Mucosa of stomach (tissue), 1 donor: ENCODE measurements around the gene NKD1.

ENCODE experiments used
- H3K27me3 ChIP-seq: one replicate; pipeline ENCODE4 v1.7.0; 2013; ENCODE audit warnings: mild to moderate bottlenecking, low read length; ENCODE audit not compliant: control insufficient read depth, insufficient read depth
- H3K36me3 ChIP-seq: one replicate; pipeline ENCODE4 v1.7.0; 2013; ENCODE audit warnings: low read length; ENCODE audit not compliant: control insufficient read depth, insufficient read depth
- H3K4me1 ChIP-seq: one replicate; pipeline ENCODE4 v1.7.0; 2013; ENCODE audit warnings: mild to moderate bottlenecking, low read length; ENCODE audit not compliant: control insufficient read depth, insufficient read depth
- H3K4me3 ChIP-seq: one replicate; pipeline ENCODE4 v1.7.0; 2013; ENCODE audit warnings: low read length
- H3K9ac ChIP-seq: one replicate; pipeline ENCODE4 v1.7.0; 2013; ENCODE audit warnings: mild to moderate bottlenecking, low read length, moderate library complexity
- H3K9me3 ChIP-seq: one replicate; pipeline ENCODE4 v1.7.0; 2013; ENCODE audit warnings: mild to moderate bottlenecking, low read length, moderate library complexity; ENCODE audit not compliant: control insufficient read depth
- donor health status: Pancreatic carcinoma.

Gene NKD1

DNA sequence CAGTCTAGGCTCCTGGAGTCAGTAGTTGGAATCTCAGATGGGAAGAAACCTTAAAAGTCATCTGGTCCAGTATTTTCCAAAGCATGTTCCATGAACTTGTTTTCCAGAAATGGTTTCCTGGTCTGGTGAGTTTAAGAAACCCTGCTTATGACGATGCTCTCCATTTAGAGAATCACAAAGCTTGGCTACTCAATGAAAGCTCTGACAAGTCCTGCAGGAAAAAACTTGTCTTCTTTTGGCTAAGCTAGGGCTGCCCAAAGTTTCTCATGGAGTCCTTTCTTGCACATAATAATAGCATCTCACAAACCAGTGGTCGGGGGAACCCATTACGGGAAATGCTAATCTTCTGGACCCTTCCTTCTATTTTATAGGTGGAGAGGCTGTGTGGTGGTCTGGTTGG is 5.5 kb upstream of the NKD1 start:
- Histone ChIP-seq H3K9me3 (no peaks in the 10 kb centered on the region), H3K9ac (no peak overlapping the region), H3K4me3 (no peak overlapping the region), H3K4me1 (no peaks in the 10 kb centered on the region), H3K36me3 (no peaks in the 10 kb centered on the region), H3K27me3 (peaks cover 5% of the 10 kb centered on the region)

DNA sequence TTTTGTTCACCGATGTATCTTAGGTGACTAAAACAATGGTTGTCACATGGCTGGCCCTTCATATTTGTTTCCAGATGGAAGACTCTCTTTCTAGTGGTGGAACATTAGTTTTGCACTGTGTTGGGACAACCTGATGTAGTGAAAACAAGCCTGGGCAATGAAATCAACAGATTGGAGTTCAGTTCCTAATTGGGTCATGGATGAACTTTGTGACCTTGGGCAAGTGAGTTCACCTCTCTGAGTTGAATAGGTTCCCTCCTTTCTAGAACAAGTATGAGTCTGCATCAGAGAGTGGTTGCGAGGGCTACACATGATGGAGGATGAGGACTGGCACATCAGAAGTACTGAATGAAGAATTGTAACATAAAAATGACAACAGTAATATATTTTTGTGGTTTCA is 2.1 kb upstream of the NKD1 start:
- H3K9me3 ChIP-seq = no peaks in the 10 kb centered on the region
- H3K27me3 ChIP-seq = peaks cover 20% of the 10 kb centered on the region
- H3K9ac ChIP-seq = no peak overlapping the region
- no peaks in the 10 kb centered on the region for H3K36me3 ChIP-seq
- H3K4me1 ChIP-seq = no peaks in the 10 kb centered on the region
- no peak overlapping the region for H3K4me3 ChIP-seq

DNA sequence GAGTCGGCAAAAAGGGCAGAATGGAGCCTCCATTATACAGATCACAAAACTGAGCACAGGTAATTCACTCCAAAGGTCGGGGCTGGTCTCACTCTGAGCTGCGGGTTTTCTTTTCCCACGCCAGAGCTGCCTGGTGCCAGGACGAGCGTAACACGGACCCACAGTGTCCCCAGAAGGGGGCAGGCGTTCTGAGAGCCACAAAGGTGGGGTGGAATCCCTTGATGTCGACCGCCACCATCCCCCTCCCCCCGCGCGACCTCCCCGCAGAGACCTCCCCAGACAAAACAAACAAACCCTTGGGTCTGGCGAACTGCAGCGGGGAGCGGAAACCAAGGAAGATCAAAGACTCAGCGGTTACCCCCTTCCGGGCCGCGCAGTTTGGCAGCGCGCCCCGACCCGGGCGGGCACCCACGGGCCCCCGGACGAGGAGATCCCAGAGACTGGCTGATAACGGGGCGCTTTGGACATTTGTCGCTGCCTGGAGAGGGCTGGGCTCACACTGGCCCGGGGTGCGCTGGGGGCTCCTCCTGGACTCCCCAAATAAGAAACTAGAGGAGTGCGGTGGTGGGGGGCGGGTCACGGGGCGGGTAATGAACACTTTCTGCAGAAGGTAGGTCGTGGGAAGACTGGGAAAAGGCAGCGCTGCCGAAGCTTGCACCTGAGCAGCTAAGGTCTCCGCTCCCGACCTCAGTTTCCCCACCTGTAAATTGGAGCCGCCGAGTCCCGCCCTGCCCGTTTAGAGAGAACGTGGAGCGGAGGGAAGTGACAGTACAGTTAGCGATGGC is 664 bp upstream of the NKD1 start:
- Histone ChIP-seq H3K27me3 (peaks cover 20% of the 10 kb centered on the region), H3K9me3 (no peaks in the 10 kb centered on the region), H3K4me3 (no peak overlapping the region), H3K9ac (peak overlapping the region; percentile 22), H3K36me3 (no peaks in the 10 kb centered on the region), H3K4me1 (no peaks in the 10 kb centered on the region)

DNA sequence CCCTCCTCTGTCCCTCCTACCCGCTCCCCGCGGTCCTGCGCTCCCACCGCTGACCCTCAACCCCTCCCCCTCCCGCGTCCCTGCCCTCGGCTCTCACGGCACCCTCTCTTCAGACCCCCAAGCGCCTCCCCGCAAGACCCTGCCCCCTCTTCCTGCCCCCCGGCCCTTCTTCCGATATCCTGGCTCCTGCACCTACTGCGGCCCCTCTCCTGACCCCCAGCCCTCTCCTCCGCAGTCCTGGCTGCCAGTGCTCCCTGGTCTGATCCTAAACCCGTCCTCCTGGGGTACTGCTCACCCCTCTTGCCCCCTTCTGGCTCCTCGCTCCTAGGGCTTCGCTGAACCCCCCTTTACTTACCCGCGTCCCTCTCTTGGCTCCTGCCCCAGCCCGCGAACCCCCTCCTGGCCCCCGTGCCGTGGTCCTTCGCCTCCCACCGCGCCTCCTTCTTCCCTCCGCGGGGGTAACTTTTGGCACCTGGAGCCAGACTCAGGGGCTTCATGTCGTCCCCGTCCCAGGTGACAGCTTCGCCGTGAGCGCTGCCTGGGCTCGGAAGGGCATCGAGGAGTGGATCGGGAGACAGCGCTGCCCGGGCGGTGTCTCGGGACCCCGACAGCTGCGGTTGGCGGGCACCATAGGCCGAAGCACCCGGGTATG is 839 bp downstream of the NKD1 start:
- Histone ChIP-seq H3K9me3 (no peaks in the 10 kb centered on the region), H3K36me3 (no peaks in the 10 kb centered on the region), H3K9ac (no peak overlapping the region), H3K27me3 (peaks cover 20% of the 10 kb centered on the region), H3K4me3 (peak overlapping the region; percentile 4), H3K4me1 (no peaks in the 10 kb centered on the region)

DNA sequence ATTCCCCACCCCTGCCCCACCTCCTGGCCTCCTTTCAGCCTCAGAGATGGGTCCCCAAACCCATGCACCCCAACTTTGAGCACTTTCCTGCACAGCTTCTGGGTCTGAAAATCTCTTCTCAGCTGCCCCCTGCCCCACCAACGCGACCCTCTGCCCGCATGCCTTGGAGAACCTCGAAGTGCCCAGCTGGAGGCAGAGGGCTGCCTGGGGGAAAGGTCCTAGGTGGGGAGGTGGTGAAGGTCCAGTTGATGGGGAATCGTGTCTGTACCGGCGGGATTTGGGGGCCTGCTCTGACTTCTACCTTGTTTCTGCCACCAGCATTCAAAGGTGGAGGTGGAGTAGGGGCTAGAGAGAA is 1.3 kb downstream of the NKD1 start:
- Histone ChIP-seq H3K36me3 (no peaks in the 10 kb centered on the region), H3K4me3 (no peak overlapping the region), H3K9ac (no peak overlapping the region), H3K9me3 (no peaks in the 10 kb centered on the region), H3K4me1 (no peaks in the 10 kb centered on the region), H3K27me3 (peaks cover 20% of the 10 kb centered on the region)

DNA sequence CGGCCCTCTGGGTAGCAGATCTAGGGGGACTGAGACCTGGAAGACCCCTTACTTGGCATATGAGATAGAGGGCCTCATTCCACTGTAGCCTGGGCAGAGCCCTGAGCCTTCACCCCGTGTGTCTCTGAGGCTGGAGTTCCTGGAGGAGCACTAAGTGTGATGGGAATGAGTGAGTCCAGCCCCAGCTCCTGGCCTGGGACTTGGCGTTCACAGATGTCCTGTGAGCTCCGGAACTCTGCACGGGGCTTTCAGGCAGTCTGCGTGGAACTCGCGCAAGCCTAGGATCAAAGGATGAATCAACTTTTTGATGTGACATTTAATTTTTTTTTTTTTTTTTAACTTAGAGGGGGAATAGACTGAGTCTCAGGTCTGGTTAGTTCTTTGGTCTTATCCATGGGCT is 1.8 kb downstream of the NKD1 start:
- Histone ChIP-seq H3K9ac (no peak overlapping the region), H3K9me3 (no peaks in the 10 kb centered on the region), H3K27me3 (peaks cover 20% of the 10 kb centered on the region), H3K4me3 (no peak overlapping the region), H3K36me3 (no peaks in the 10 kb centered on the region), H3K4me1 (no peaks in the 10 kb centered on the region)

DNA sequence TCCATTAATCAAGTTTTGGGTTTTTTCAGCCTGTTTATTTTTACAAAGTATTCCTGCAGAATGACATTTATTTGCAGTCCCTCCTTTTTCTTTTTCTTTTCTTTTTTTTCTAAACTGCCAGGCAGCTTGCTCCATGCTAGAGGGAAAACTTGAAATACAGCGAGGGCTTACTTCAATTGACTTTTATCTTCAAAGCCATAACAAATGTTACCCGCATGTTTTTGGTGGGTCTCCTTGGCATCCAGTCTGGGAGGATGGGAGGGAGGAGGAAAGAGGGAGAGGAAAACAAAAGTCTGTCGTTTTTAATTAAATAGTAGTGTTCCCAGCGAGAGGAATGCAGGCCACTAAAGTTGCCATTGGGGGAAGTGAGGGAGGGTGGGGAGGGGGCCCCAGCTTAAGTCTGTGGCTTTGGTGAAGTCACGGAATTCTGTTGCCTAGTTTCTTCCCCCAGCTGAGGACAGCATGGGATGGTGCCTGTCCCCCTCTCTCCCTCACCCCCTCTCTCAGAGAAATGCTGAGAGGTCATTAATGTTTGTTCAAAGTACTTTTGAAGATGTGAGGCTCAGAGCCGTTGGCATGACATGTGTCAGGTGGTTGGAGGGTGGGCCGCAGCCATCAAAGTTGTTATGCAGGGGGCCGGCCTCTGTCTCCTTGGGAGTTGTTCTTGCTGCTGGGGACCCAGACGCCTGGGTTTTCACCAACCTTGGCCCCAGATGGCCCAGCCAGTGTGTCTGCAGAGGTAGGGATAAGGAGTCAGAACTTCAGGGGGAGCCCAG is 2.9 kb downstream of the NKD1 start:
- Histone ChIP-seq H3K27me3 (peaks cover 20% of the 10 kb centered on the region), H3K9ac (no peak overlapping the region), H3K36me3 (no peaks in the 10 kb centered on the region), H3K4me1 (no peaks in the 10 kb centered on the region), H3K9me3 (no peaks in the 10 kb centered on the region), H3K4me3 (no peak overlapping the region)

DNA sequence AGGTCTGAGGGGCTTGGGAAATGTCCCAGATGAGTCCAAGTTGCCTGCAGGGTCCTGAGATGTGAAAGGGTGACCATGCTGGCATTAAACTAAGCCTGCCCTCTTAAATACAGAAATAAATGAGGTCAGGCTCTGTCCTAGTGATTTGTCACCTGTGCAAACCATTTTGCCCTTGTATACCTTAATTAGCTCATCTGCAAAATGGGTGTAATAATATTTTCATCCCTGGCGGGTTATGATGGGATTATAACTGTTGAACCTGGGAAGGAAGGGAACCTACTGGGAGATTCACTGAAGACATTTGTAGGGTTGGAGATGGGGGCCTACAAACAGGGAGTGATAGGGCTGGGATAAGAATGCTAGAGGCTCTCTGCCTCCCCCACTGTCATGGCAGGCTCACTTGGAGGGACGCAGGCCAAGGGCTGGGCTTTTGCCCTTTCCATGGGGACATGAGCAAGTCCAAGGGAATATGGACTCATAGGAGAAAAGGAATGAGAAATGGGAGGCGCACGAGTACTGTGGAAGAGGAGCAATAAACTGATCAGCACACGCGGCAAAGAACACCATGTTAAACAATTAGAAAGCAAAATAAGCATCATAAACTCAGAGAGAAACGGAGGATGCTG is 4.4 kb downstream of the NKD1 start:
- Histone ChIP-seq H3K4me3 (no peak overlapping the region), H3K9me3 (no peaks in the 10 kb centered on the region), H3K4me1 (no peaks in the 10 kb centered on the region), H3K27me3 (peaks cover 16% of the 10 kb centered on the region), H3K36me3 (no peaks in the 10 kb centered on the region), H3K9ac (no peak overlapping the region)

DNA sequence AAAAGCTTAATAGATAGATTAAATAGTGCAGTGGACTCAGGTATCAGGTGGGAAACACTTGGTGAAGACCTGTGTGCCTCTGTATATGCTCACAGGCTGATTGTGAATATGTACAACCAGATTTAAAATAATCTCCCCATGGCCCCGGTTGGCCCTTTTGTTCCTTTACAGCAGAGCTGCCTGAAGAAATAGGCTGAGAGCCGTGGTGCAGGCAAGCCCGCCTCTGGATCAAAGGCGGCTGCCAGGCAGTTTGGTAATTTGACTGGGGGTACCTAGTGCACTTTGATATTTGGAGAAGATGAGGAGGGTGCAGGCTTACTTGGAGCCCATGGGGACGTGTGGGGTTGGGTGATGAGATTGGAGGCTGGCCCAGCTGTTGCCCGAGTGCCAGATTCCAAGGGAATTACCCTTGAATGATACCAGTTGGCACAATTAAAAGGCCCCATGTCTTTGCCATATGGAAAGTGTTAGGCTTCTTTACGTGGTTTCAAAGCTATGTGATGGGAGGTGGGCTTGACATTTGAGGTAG is 5.0 kb downstream of the NKD1 start:
- Histone ChIP-seq H3K4me1 (no peaks in the 10 kb centered on the region), H3K9me3 (no peaks in the 10 kb centered on the region)

DNA sequence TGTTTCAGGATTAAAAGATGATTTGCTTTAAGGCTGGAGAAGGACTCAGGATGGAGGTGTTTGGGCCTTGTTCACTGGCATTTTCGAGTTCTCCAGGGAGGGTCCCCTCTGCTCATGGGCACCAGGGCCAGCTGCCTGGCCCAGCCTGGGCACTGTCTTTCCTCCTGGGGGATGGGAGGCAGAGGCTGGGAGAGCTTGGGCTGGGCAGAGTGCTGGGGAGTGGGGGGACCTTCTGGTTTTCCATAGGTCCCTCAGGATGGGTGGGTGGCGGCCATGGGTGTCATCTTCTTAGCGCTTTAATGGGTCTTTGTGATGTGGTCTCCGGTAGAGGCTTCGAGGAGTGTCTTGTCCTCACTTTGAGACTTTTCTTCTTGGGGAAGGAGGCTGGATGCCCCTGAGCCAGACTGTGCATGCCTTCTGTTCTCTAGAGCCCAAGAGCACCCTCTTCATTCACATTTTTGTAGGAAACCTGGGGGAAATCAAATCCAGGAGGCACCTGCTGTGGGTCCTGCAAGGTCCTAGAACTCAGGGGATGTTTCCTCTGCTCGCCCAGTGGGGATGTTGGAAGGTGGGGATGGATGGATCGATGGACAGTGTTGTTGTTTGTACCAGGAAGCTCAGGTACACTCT is 5.7 kb downstream of the NKD1 start:
- peaks cover 12% of the 10 kb centered on the region for H3K27me3 ChIP-seq
- no peak overlapping the region for H3K4me3 ChIP-seq
- H3K9me3 ChIP-seq = no peaks in the 10 kb centered on the region
- no peaks in the 10 kb centered on the region for H3K4me1 ChIP-seq
- H3K36me3 ChIP-seq = no peaks in the 10 kb centered on the region
- no peak overlapping the region for H3K9ac ChIP-seq

More for the DNA sequence above, 5.0 kb downstream of the NKD1 start:
- Histone ChIP-seq H3K9ac (no peak overlapping the region), H3K36me3 (no peaks in the 10 kb centered on the region), H3K27me3 (peaks cover 15% of the 10 kb centered on the region), H3K4me3 (no peak overlapping the region)

DNA sequence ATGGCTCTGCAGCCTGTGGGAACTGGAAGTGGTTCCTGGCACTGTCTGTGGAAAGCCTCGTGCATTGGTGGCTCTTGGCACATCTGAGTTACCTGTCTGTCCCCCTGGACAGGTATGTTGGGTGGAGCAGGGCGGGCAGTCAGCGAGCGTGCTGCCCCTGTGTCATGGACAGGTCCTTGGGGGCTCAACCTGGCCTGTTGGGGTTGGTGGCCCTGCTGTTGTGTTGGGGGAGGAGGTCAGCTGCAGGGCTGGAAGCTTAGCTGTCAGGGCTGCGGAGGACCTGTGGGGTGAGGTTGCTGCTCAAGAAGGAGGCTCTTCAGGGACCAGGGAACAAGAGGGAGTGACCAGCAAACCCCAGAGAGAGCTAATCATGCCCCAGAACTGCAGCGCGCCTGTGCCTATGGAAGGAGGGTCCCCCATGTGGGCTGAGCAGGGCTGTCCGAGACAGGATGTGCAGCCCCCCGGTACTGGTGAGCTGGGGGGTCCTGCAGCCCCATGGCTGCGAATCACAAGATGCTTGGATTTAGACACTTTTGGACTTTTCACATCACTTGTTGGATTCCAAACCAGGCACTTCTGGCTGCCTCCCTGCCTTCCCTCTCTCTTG is 7.2 kb downstream of the NKD1 start:
- Histone ChIP-seq H3K9ac (no peak overlapping the region), H3K27me3 (no peaks in the 10 kb centered on the region), H3K4me3 (no peak overlapping the region), H3K9me3 (no peaks in the 10 kb centered on the region), H3K36me3 (no peaks in the 10 kb centered on the region), H3K4me1 (no peaks in the 10 kb centered on the region)
